ENCODE data around the gene USP10.

Gene USP10

GRCh38 chr16:84700446-84701300 lies 873 bp downstream of the USP10 start (continued):
- TF ChIP-seq GLIS1 (tag by site-specific recombination; IDR thresholded peaks at IDR 0.05) (peak; percentile 83), KLF10 (tag by site-specific recombination; IDR thresholded peaks at IDR 0.05) (no peak), ZNF521 (tag by site-specific recombination; IDR thresholded peaks at IDR 0.05) (no peak), ZSCAN30 (tag by site-specific recombination; IDR thresholded peaks at IDR 0.05) (0 out of 2 replicates have a peak, but pooled peaks have one; percentile 2), ZNF777 (tag by site-specific recombination; IDR thresholded peaks at IDR 0.05; ENCODE audit: borderline replicate concordance) (no peak), ZNF354C (tag by site-specific recombination; IDR thresholded peaks at IDR 0.05; ENCODE audit: borderline replicate concordance, low read depth) (no peak), PRDM1 (tag by site-specific recombination; IDR thresholded peaks at IDR 0.05) (peak; percentile 56), REPIN1 (tag by site-specific recombination; IDR thresholded peaks at IDR 0.05; ENCODE audit: low read depth) (no peak), TSHZ1 (tag by site-specific recombination; IDR thresholded peaks at IDR 0.05; ENCODE audit: borderline replicate concordance) (no peak), MYNN (tag by site-specific recombination; IDR thresholded peaks at IDR 0.05; ENCODE audit: borderline replicate concordance) (no peak), ZNF747 (tag by site-specific recombination; IDR thresholded peaks at IDR 0.05) (no peak), ZNF785 (tag by site-specific recombination; IDR thresholded peaks at IDR 0.05) (no peak), ZNF510 (tag by site-specific recombination; IDR thresholded peaks at IDR 0.05; ENCODE audit: insufficient replicate concordance) (no peak), ZNF433 (tag by site-specific recombination; IDR thresholded peaks at IDR 0.05; ENCODE audit: low read depth) (no peak), ZFHX2 (tag by site-specific recombination; conservative IDR thresholded peaks at IDR 0.05) (no peak), ZNF623 (tag by site-specific recombination; IDR thresholded peaks at IDR 0.05) (no peak), ZNF341 (tag by site-specific recombination; IDR thresholded peaks at IDR 0.05; ENCODE audit: low read depth) (peak; percentile 37), ZNF223 (tag by site-specific recombination; IDR thresholded peaks at IDR 0.05) (no peak), HOXC10 (CRISPR knock-in tag; IDR thresholded peaks at IDR 0.05) (no peak), GLIS2 (tag by site-specific recombination; IDR thresholded peaks at IDR 0.05) (peak; percentile 72; the same call in 1 of the 2 replicates), ZBTB20 (tag by site-specific recombination; IDR thresholded peaks at IDR 0.05) (peak; percentile 90), ZXDB (tag by site-specific recombination; IDR thresholded peaks at IDR 0.05) (peak; percentile 78; the same call in 1 of the 2 replicates), ZNF311 (tag by site-specific recombination; IDR thresholded peaks at IDR 0.05; ENCODE audit: borderline replicate concordance) (no peak), MEIS1 (CRISPR knock-in tag; IDR thresholded peaks at IDR 0.05; ENCODE audit: borderline replicate concordance) (no peak), ZNF473 (tag by site-specific recombination; IDR thresholded peaks at IDR 0.05) (no peak), HOXD13 (CRISPR knock-in tag; IDR thresholded peaks at IDR 0.05; ENCODE audit: borderline replicate concordance) (no peak), ZNF514 (tag by site-specific recombination; IDR thresholded peaks at IDR 0.05) (no peak), ZNF416 (tag by site-specific recombination; IDR thresholded peaks at IDR 0.05) (no peak), ZNF157 (tag by site-specific recombination; IDR thresholded peaks at IDR 0.05) (no peak), ZNF398 (tag by site-specific recombination; IDR thresholded peaks at IDR 0.05) (peak; percentile 81), ZNF366 (tag by site-specific recombination; conservative IDR thresholded peaks at IDR 0.05) (no peak)

Data from HEK293 (cell line).